CD14-positive monocyte (primary cell): Measurements from ENCODE around the gene TBC1D22A. TPM values are rescaled to one million over a fixed set of nuclear protein-coding genes. Genes with fewer than 3 reads are reported as not detected.

ENCODE experiments used
- DNase-seq, 3 donors: peaks; one replicate each; pipeline ENCODE4 v3.0.0-alpha.2; 2011 to 2022
- H2AFZ ChIP-seq: 2 replicates; pipeline ENCODE4 v1.6.0; 2012; ENCODE audit warnings: mild to moderate bottlenecking, low read depth, low read length, inconsistent platforms; ENCODE audit not compliant: insufficient read depth, poor library complexity, severe bottlenecking
- H3K27ac ChIP-seq, 2 donors: 1 replicate in 1 of 2; 2 replicates in 1 of 2; pipeline ENCODE4 v1.5.1; 2012 to 2013; ENCODE audit warnings: low read length in 2 of 2, control low read depth in 1 of 2, inconsistent platforms in 1 of 2, low read depth in 1 of 2, mild to moderate bottlenecking in 1 of 2
- H3K27me3 ChIP-seq, 2 donors: one replicate each; pipeline versions ENCODE4 v1.6.0 to v1.6.1; 2011 to 2013; ENCODE audit warnings: low read length in 2 of 2; ENCODE audit not compliant: control insufficient read depth in 2 of 2, insufficient read depth in 2 of 2
- H3K36me3 ChIP-seq, 2 donors: replicated peaks in 1 of 2; 1 replicate in 1 of 2; 2 replicates in 1 of 2; pipeline versions ENCODE4 v1.5.1 to v1.6.1; 2012 to 2013; ENCODE audit warnings: low read length in 2 of 2, control low read depth in 1 of 2, inconsistent platforms in 1 of 2, mild to moderate bottlenecking in 1 of 2; ENCODE audit not compliant: insufficient read depth in 2 of 2, control insufficient read depth in 1 of 2
- H3K4me1 ChIP-seq, 2 donors: 1 replicate in 1 of 2; 2 replicates in 1 of 2; pipeline versions ENCODE4 v1.5.1 to v1.6.1; 2012 to 2013; ENCODE audit warnings: low read length in 2 of 2, control low read depth in 1 of 2, inconsistent platforms in 1 of 2, mild to moderate bottlenecking in 1 of 2, moderate library complexity in 1 of 2; ENCODE audit not compliant: insufficient read depth in 2 of 2, control insufficient read depth in 1 of 2
- H3K4me2 ChIP-seq: replicated peaks from 2 replicates; pipeline ENCODE3; 2012; ENCODE audit warnings: low read length, moderate library complexity, mild to moderate bottlenecking; ENCODE audit not compliant: poor library complexity, severe bottlenecking; ENCODE audit errors: extremely low read depth
- H3K4me3 ChIP-seq, 3 experiments: fragments of 200-600 bp in 1 of 3; sonication (generic) in 1 of 3; replicated peaks in 1 of 3; 1 replicate in 2 of 3; 2 replicates in 1 of 3; pipeline ENCODE4 v1.5.1; 2011 to 2013; ENCODE audit warnings: low read length in 3 of 3, mild to moderate bottlenecking in 3 of 3, control low read depth in 2 of 3, low read depth in 2 of 3, inconsistent platforms in 1 of 3, moderate library complexity in 1 of 3
- H3K79me2 ChIP-seq: 2 replicates; pipeline ENCODE4 v1.6.0; 2012; ENCODE audit warnings: mild to moderate bottlenecking, control low read depth, inconsistent platforms, low read length, moderate library complexity; ENCODE audit not compliant: insufficient read depth
- H3K9ac ChIP-seq: 2 replicates; pipeline ENCODE4 v1.6.0; 2017; ENCODE audit warnings: low read length, mild to moderate bottlenecking; ENCODE audit not compliant: insufficient read depth, poor library complexity, severe bottlenecking
- H3K9me3 ChIP-seq, 2 donors: replicated peaks in 1 of 2; 1 replicate in 1 of 2; 2 replicates in 1 of 2; pipeline versions ENCODE4 v1.5.1 to v1.6.1; 2012 to 2013; ENCODE audit warnings: low read length in 2 of 2, control low read depth in 1 of 2; ENCODE audit not compliant: control insufficient read depth in 1 of 2, insufficient read depth in 1 of 2
- H4K20me1 ChIP-seq: 2 replicates; pipeline ENCODE4 v1.6.0; 2012; ENCODE audit warnings: mild to moderate bottlenecking, low read length, control low read depth, moderate library complexity; ENCODE audit not compliant: insufficient read depth
- H3K27ac Mint-ChIP-seq, 7 donors: one replicate each; pipeline ENCODE4 v1.8.0; 2020; ENCODE audit warnings: mild to moderate bottlenecking in 7 of 7, mixed read lengths in 7 of 7, moderate library complexity in 6 of 7, inconsistent platforms in 2 of 7
- H3K27me3 Mint-ChIP-seq, 3 donors: one replicate each; pipeline ENCODE4 v1.8.0; 2021 to 2022; ENCODE audit warnings: low read depth in 3 of 3, mild to moderate bottlenecking in 3 of 3, mixed read lengths in 3 of 3, moderate library complexity in 3 of 3, inconsistent platforms in 1 of 3
- H3K36me3 Mint-ChIP-seq, 2 donors: one replicate each; pipeline ENCODE4 v1.8.0; 2020; ENCODE audit warnings: mixed read lengths in 2 of 2, inconsistent platforms in 1 of 2, mild to moderate bottlenecking in 1 of 2
- H3K4me1 Mint-ChIP-seq: one replicate; pipeline ENCODE4 v1.8.0; 2020; ENCODE audit warnings: mild to moderate bottlenecking, mixed read lengths
- H3K4me3 Mint-ChIP-seq, 2 donors: one replicate each; pipeline ENCODE4 v1.8.0; 2020; ENCODE audit warnings: mild to moderate bottlenecking in 2 of 2, mixed read lengths in 2 of 2, moderate library complexity in 1 of 2
- H3K9me3 Mint-ChIP-seq, 7 donors: one replicate each; pipeline ENCODE4 v1.8.0; 2020 to 2022; ENCODE audit warnings: mixed read lengths in 7 of 7, mild to moderate bottlenecking in 6 of 7, moderate library complexity in 6 of 7, inconsistent platforms in 2 of 7
- WGBS: methylation state at CpG from one replicate; pipeline ENCODE4 v1.1.5; 2013; ENCODE audit warnings: missing lambda C conversion rate; ENCODE audit not compliant: insufficient coverage; 5-methylcytosine and 5-hydroxymethylcytosine counted together
- intact Hi-C, 2 donors: fragments of 100-400 bp; cut with micrococcal nuclease; formaldehyde crosslinking; loops; one replicate each; pipeline versions ENCODE4 v1.15.0 to v1.15.1; 2023
- polyA plus RNA-seq, 3 donors: library from polyadenylated mRNA; depleted of rRNA in 1 of 3; unstranded in 2 of 3; stranded (reverse) in 1 of 3; fragments of 300-500 nt in 2 of 3; fragments of >200 nt in 1 of 3; fragmentation: Illumina TruSeq in 2 of 3; gene quantifications; 1 replicate in 2 of 3; 2 replicates in 1 of 3; pipeline ENCODE4 v1.2.3, GENCODE V29; 2012 to 2021
- TF ChIP-seq, protein P1 (sequence below): fragments of 200-600 bp; IDR thresholded peaks from one replicate; pipeline ENCODE4 v1.8.0; 2022; ENCODE audit warnings: antibody characterized with exemption, mild to moderate bottlenecking

Gene TBC1D22A
- polyA plus RNA-seq, 3 donors: 25.9 to 36.2 (median 29.5) TPM

DNA sequence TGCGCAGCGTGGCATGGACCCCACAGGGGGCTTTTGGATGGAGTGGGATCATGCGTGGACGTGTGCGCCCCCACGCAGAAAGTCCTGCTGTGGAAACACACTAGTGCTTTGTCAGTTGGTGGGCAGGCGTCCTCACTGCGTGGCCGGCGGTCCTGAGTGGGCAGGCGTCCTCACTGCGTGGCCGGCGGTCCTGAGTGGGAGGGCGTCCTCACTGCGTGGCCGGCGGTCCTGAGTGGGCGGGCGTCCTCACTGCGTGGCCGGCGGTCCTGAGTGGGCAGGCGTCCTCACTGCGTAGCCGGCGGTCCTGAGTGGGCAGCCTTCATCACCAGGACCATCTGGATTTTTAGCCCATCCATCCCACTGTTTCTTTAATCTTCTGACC lies 205.9 kb downstream of the TBC1D22A start:
- H4K20me1 ChIP-seq: peaks cover 99% of the 10 kb centered on the region
- no peak for DNase-seq
- TF ChIP-seq, protein P1, sequence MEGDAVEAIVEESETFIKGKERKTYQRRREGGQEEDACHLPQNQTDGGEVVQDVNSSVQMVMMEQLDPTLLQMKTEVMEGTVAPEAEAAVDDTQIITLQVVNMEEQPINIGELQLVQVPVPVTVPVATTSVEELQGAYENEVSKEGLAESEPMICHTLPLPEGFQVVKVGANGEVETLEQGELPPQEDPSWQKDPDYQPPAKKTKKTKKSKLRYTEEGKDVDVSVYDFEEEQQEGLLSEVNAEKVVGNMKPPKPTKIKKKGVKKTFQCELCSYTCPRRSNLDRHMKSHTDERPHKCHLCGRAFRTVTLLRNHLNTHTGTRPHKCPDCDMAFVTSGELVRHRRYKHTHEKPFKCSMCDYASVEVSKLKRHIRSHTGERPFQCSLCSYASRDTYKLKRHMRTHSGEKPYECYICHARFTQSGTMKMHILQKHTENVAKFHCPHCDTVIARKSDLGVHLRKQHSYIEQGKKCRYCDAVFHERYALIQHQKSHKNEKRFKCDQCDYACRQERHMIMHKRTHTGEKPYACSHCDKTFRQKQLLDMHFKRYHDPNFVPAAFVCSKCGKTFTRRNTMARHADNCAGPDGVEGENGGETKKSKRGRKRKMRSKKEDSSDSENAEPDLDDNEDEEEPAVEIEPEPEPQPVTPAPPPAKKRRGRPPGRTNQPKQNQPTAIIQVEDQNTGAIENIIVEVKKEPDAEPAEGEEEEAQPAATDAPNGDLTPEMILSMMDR: no peak
- H3K4me2 ChIP-seq: no peak overlapping the region
- no peak overlapping the region for H2AFZ ChIP-seq
- 97% methylated on average over 23 of the region's 27 CpGs for WGBS
- no peak overlapping the region for H3K4me3 Mint-ChIP-seq
- H3K4me1 ChIP-seq: peaks cover 0 to 4% of the 10 kb centered on the region in 2 donors
- H3K4me1 Mint-ChIP-seq: peaks cover 13% of the 10 kb centered on the region
- no peak overlapping the region for H3K9ac ChIP-seq
- no peak overlapping the region for H3K27ac Mint-ChIP-seq
- no peaks in the 10 kb centered on the region for H3K27me3 ChIP-seq
- H3K27ac ChIP-seq: no peak overlapping the region
- no peaks in the 10 kb centered on the region for H3K9me3 ChIP-seq
- intact Hi-C loops: no loop called here
- H3K9me3 Mint-ChIP-seq: no peaks in the 10 kb centered on the region
- H3K79me2 ChIP-seq: no peaks in the 10 kb centered on the region
- no peak overlapping the region for H3K4me3 ChIP-seq
- peaks cover 0 to 2% (median 0%) of the 10 kb centered on the region in 3 donors for H3K27me3 Mint-ChIP-seq
- H3K36me3 Mint-ChIP-seq: peaks cover 15 to 36% of the 10 kb centered on the region in 2 donors
- H3K36me3 ChIP-seq: peaks cover 6 to 14% of the 10 kb centered on the region in 2 donors

DNA sequence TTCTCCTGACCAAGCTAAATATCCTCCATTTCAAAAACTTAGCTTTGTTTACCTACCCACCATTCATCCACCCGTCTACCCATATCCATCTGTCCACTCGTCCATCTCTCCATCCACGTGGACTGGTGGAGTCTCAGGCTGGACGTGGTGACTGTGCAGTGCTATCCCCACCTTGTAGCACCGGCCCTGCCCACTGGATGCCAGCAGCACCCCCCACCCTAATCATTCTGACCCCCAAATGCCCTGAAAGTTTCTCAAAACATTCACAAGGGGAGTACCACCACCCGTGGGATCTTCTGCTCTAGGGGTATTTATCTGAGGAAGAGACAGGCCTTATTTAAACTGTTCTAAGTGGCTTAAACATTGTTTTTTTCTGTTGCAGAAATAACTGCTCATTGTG lies 206.4 kb downstream of the TBC1D22A start:
- no peak for DNase-seq
- peaks cover 6 to 18% of the 10 kb centered on the region in 2 donors for H3K36me3 ChIP-seq
- H3K27me3 ChIP-seq: no peaks in the 10 kb centered on the region
- Mint-ChIP-seq H3K27me3 (peaks cover 0 to 2% (median 0%) of the 10 kb centered on the region in 3 donors), H3K36me3 (peaks cover 15 to 35% of the 10 kb centered on the region in 2 donors), H3K4me3 (no peak overlapping the region), H3K27ac (peak overlapping the region in 1 of 7 donors; percentile 1), H3K9me3 (no peaks in the 10 kb centered on the region), H3K4me1 (peaks cover 13% of the 10 kb centered on the region)
- TF ChIP-seq, protein P1: no peak
- no peaks in the 10 kb centered on the region for H3K9me3 ChIP-seq
- H3K79me2 ChIP-seq: no peaks in the 10 kb centered on the region
- no peak overlapping the region for H3K27ac ChIP-seq
- no peak overlapping the region for H2AFZ ChIP-seq
- no peak overlapping the region for H3K4me3 ChIP-seq
- H3K4me1 ChIP-seq: peaks cover 0 to 4% of the 10 kb centered on the region in 2 donors
- intact Hi-C loops: no loop called here
- WGBS: 89% methylated on average over 3 of the region's 6 CpGs
- peaks cover 97% of the 10 kb centered on the region for H4K20me1 ChIP-seq
- no peak overlapping the region for H3K9ac ChIP-seq
- no peak overlapping the region for H3K4me2 ChIP-seq
